RWPE2 (cell line): Measurements from ENCODE around the gene B3GAT1.

ENCODE experiments used
- ATAC-seq: fragments of 200-7000 bp; cut with Tn5 transposase; 3 replicates; pipeline ENCODE4 v1.9.1; 2021; ENCODE audit warnings: low read depth
- DNase-seq: peaks from one replicate; pipeline ENCODE4 v3.0.0-alpha.2; 2020; ENCODE audit warnings: low spot score
- H3K27ac ChIP-seq: fragments of 450-650 bp; 2 replicates; pipeline ENCODE4 v1.5.1; 2017; ENCODE audit warnings: mild to moderate bottlenecking; ENCODE audit not compliant: poor library complexity, severe bottlenecking
- H3K27me3 ChIP-seq: fragments of 250-450 bp; sonication (Bioruptor Pico); 2 replicates; pipeline ENCODE4 v1.5.1; 2021; ENCODE audit warnings: mild to moderate bottlenecking, moderate library complexity; ENCODE audit not compliant: insufficient read depth, poor library complexity, severe bottlenecking
- H3K36me3 ChIP-seq: fragments of 250-450 bp; sonication (Bioruptor Pico); 2 replicates; pipeline ENCODE4 v1.5.1; 2020; ENCODE audit warnings: low read depth, mild to moderate bottlenecking, moderate library complexity
- H3K4me1 ChIP-seq: fragments of 250-450 bp; sonication (Bioruptor Pico); 2 replicates; pipeline ENCODE4 v1.5.1; 2021; ENCODE audit warnings: mild to moderate bottlenecking, moderate library complexity; ENCODE audit not compliant: insufficient read depth, poor library complexity, severe bottlenecking
- H3K4me3 ChIP-seq: fragments of 250-450 bp; sonication (Bioruptor Pico); 2 replicates; pipeline ENCODE4 v1.5.1; 2021; ENCODE audit warnings: mild to moderate bottlenecking, moderate library complexity; ENCODE audit not compliant: severe bottlenecking
- H3K9me3 ChIP-seq: fragments of 250-450 bp; sonication (Bioruptor Pico); 2 replicates; pipeline ENCODE4 v1.5.1; 2021; ENCODE audit warnings: mild to moderate bottlenecking, moderate library complexity; ENCODE audit not compliant: severe bottlenecking
- TF ChIP-seq, protein P1 (sequence below): fragments of 450-650 bp; IDR thresholded peaks from one replicate; pipeline ENCODE4 v1.5.1; 2017; ENCODE audit warnings: mild to moderate bottlenecking, moderate library complexity; ENCODE audit not compliant: poor library complexity, severe bottlenecking

B3GAT1 gene

DNA sequence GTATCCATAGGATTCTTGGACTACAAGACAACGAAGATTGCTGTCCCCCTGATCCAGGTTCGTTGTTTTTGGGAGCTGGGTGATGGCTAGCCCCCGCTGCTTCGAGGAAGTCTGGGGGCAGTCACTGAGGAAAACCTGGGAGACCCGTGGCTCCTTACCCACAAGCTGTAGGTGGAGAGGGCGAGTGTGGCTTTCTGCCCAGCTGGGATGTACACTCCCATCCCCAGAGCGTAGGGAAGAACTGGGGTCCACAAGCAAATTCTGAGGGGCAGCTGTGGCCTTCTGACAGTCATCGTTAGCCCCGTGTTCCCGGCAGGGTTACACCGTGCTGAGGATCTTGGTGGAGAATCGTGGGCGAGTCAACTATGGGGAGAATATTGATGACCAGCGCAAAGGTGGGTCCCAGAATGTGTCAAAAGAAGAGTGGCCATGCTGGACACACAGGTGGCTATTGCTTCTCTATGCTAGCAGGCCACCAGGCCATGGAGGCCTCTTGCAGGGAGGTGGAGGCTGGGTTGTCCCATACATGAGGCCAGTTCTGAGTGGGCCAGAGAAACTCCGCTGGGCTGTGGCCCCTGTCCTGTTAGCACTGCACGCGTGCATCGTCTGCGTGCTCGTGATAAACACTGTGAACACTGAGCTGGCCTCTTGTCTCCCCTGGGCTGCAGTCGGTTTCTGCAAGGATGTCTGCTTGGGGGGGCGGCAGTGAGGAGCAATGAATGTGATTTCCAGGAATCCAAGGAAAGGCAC is 40.4 kb downstream of the B3GAT1 start:
- Histone ChIP-seq H3K27ac (no peak overlapping the region), H3K9me3 (no peaks in the 10 kb centered on the region), H3K4me3 (no peak overlapping the region), H3K36me3 (no peaks in the 10 kb centered on the region), H3K4me1 (no peaks in the 10 kb centered on the region), H3K27me3 (no peaks in the 10 kb centered on the region)
- no peak for ATAC-seq
- TF ChIP-seq, protein P1, sequence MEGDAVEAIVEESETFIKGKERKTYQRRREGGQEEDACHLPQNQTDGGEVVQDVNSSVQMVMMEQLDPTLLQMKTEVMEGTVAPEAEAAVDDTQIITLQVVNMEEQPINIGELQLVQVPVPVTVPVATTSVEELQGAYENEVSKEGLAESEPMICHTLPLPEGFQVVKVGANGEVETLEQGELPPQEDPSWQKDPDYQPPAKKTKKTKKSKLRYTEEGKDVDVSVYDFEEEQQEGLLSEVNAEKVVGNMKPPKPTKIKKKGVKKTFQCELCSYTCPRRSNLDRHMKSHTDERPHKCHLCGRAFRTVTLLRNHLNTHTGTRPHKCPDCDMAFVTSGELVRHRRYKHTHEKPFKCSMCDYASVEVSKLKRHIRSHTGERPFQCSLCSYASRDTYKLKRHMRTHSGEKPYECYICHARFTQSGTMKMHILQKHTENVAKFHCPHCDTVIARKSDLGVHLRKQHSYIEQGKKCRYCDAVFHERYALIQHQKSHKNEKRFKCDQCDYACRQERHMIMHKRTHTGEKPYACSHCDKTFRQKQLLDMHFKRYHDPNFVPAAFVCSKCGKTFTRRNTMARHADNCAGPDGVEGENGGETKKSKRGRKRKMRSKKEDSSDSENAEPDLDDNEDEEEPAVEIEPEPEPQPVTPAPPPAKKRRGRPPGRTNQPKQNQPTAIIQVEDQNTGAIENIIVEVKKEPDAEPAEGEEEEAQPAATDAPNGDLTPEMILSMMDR: no peak
- peak; percentile 38 for DNase-seq

DNA sequence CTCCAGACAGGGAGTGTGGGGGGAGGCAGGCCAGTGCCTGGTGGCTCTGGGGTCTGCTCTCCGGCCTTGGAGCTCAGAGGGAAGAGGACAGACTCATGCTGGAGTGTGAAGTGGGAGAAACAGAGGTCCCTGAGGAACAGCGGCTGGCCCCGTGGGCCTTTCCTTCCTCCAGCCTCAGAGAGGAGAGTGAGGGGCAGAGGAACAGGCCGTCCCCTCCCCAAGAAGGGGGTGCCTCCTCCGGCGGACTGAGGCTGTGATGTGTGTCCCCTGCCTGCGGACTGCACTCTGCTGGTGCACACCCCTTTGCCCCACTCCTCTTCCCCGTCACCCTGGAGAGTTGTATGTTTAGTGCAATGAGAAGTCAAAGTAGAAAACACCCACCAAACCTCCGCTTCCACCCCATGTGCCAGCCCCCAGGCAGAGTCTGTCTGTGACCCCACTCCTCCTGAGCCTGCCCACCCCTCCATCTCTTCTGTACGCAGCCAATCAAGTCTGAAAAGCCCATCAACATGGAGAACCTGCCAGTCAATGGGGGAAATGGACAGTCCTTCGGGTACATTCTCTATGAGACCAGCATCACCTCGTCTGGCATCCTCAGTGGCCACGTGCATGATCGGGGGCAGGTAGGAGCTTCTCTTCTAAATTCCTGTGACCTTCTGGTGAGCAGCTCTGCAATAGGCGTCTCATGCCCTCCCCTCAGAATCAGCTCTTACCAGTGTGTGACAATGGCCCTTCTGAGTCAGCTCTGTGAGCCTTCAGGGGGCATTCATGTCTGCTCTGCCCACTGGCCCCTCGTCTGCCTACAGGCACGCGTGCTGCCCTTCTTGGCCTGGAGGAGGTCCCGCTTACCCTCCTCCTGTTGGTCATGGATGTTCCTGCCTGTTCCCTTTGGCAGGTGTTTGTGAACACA is 41.3 kb downstream of the B3GAT1 start:
- no peaks in the 10 kb centered on the region for H3K27me3 ChIP-seq
- no peaks in the 10 kb centered on the region for H3K36me3 ChIP-seq
- DNase-seq (peak; percentile 28), ATAC-seq (no peak)
- H3K4me3 ChIP-seq: no peak overlapping the region
- no peaks in the 10 kb centered on the region for H3K9me3 ChIP-seq
- TF ChIP-seq, protein P1: no peak
- H3K27ac ChIP-seq: no peak overlapping the region
- H3K4me1 ChIP-seq: no peaks in the 10 kb centered on the region

DNA sequence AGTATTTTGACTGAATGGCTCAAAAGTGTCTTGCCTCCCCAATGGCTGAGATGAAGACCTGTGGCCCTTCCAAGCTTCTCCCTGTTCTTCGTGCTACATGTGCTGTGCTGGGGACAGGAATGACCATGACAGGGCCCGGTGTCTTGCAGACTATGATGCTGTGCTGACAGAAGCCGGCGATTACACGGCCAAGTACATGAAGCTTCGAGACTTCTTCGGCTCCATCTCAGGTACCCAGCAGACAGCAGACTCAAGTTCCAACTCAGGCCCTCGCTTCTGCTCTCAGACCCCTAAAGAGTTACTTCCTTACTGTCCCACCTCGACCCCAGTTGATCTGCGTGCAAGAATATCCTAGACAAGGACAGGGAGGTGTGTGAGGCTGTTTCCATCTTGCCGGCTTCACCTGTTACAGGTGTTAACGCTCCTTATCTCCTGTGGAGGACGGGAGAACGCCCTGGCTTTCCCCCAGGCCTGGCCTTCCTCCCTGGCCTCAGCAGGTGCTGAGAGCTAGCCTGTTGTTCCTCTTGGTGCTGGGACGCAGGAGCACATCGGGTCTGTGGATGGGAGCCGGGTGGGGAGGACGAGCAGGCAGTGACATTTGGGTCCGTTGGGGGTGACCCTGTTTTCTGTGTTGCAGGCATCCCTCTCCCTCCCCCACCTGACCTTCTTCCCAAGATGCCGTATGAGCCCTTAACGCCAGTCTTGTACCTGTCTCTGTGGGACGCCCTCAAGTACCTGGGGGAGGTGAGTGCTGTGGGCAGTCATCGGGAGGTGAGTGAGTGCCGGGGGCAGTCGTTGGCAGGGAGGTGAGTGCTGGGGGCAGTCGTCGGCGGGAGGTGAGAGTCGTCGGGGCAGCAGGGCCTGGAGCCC is 42.2 kb downstream of the B3GAT1 start:
- no peak overlapping the region for H3K27ac ChIP-seq
- no peaks in the 10 kb centered on the region for H3K9me3 ChIP-seq
- ATAC-seq (no peak), DNase-seq (peak; percentile 34)
- H3K4me1 ChIP-seq: no peaks in the 10 kb centered on the region
- no peak overlapping the region for H3K4me3 ChIP-seq
- TF ChIP-seq, protein P1: no peak
- no peaks in the 10 kb centered on the region for H3K36me3 ChIP-seq
- H3K27me3 ChIP-seq: no peaks in the 10 kb centered on the region

DNA sequence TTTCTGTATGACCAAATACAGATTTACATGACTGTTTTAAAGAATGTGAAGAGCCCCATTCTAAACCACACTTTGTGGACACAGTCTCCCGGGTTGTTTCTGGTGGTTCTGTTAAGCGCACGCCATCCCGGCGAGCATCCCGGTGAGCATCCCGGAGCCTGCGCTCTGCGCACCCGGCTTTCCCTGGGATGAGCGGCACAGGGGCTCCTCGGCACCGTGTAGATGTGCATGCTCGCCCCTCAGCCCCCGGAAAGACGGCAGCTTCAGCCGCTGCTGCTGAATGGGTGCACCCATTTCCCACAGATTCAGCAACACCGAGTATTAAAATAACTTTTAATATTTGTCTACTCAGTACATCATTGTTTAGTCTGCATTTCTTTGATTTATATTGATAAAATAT is 44.3 kb downstream of the B3GAT1 start:
- DNase-seq: peak; percentile 29

More for the DNA sequence above, 44.3 kb downstream of the B3GAT1 start:
- no peak overlapping the region for H3K27ac ChIP-seq
- H3K36me3 ChIP-seq: no peaks in the 10 kb centered on the region
- no peaks in the 10 kb centered on the region for H3K4me1 ChIP-seq
- H3K4me3 ChIP-seq: no peak overlapping the region
- TF ChIP-seq, protein P1: no peak
- H3K27me3 ChIP-seq: no peaks in the 10 kb centered on the region
- H3K9me3 ChIP-seq: no peaks in the 10 kb centered on the region
- ATAC-seq: no peak
